Suprapubic skin (tissue), 4 donors: ENCODE results near the gene HNRNPM. TPM values are rescaled to one million over a fixed set of nuclear protein-coding genes. Genes with fewer than 3 reads are reported as not detected.
"Not testable (repeated sequence)": the region's sequence is repeated elsewhere in the genome, so short reads cannot be mapped to it uniquely, and the experiment has no call there.

Source experiments
- DNase-seq, 2 donors: peaks; one replicate each; pipeline ENCODE4 v3.0.0-alpha.2; 2019; ENCODE audit warnings: low spot score in 2 of 2
- H3K27ac ChIP-seq: fragments of 200-600 bp; sonication (generic); one replicate; pipeline ENCODE4 v1.5.1; 2019
- H3K27me3 ChIP-seq: fragments of 200-600 bp; sonication (generic); one replicate; pipeline ENCODE4 v1.5.1; 2019
- H3K36me3 ChIP-seq: fragments of 200-600 bp; sonication (generic); one replicate; pipeline ENCODE4 v1.5.1; 2019
- H3K4me1 ChIP-seq: fragments of 200-600 bp; sonication (generic); one replicate; pipeline ENCODE4 v1.5.1; 2019
- H3K4me3 ChIP-seq: fragments of 200-600 bp; sonication (generic); one replicate; pipeline ENCODE4 v1.5.1; 2019; ENCODE audit warnings: mild to moderate bottlenecking
- H3K9me3 ChIP-seq: fragments of 200-600 bp; sonication (generic); one replicate; pipeline ENCODE4 v1.5.1; 2019
- EP300 ChIP-seq: sonication (generic); formaldehyde crosslinking; IDR thresholded peaks from one replicate; pipeline ENCODE4 v1.6.1; 2017; ENCODE audit warnings: antibody characterized with exemption
- POLR2A ChIP-seq, 2 donors: fragments of 450-650 bp; IDR thresholded peaks; one replicate each; pipeline ENCODE4 v1.6.1; 2017; ENCODE audit warnings: antibody characterized with exemption in 2 of 2, mild to moderate bottlenecking in 2 of 2, moderate library complexity in 2 of 2
- POLR2AphosphoS5 ChIP-seq, 3 donors: sonication (generic); formaldehyde crosslinking; IDR thresholded peaks; one replicate each; pipeline ENCODE4 v1.6.1; 2017; ENCODE audit warnings: antibody characterized with exemption in 3 of 3
- WGBS: methylation state at CpG from one replicate; pipeline ENCODE4 v1.1.5; 2018; 5-methylcytosine and 5-hydroxymethylcytosine counted together
- total RNA-seq, 4 donors: library from RNA; depleted of rRNA; stranded (reverse); fragments of >200 nt; gene quantifications; one replicate each; pipeline ENCODE4 v1.1.0, GENCODE V29; 2016
- TF ChIP-seq, protein P1 (sequence below), 2 donors: fragments of 200-600 bp in 1 of 2; fragments of 450-650 bp in 1 of 2; sonication (generic) in 1 of 2; IDR thresholded peaks; one replicate each; pipeline ENCODE4 v1.5.1; 2016 to 2019; ENCODE audit warnings: antibody characterized with exemption in 2 of 2, mild to moderate bottlenecking in 1 of 2, moderate library complexity in 1 of 2

HNRNPM gene
- total RNA-seq, 4 donors from 2014 or later = 85.5 to 128 (median 121) TPM

- Histone ChIP-seq H3K36me3 (no peaks in the 10 kb centered on the region), H3K4me1 (peaks cover 33% of the 10 kb centered on the region), H3K9me3 (no peaks in the 10 kb centered on the region), H3K4me3 (peak overlapping the region; percentile 81), H3K27me3 (no peaks in the 10 kb centered on the region), H3K27ac (peak overlapping the region; percentile 67)
- WGBS = 21% methylated on average over 3 of the region's 3 CpGs
- no peak for DNase-seq
- TF ChIP-seq POLR2A (IDR thresholded peaks at IDR 0.05) (no peak), EP300 (no peak), POLR2AphosphoS5 (IDR thresholded peaks at IDR 0.05) (no peak)
- TF ChIP-seq, protein P1, sequence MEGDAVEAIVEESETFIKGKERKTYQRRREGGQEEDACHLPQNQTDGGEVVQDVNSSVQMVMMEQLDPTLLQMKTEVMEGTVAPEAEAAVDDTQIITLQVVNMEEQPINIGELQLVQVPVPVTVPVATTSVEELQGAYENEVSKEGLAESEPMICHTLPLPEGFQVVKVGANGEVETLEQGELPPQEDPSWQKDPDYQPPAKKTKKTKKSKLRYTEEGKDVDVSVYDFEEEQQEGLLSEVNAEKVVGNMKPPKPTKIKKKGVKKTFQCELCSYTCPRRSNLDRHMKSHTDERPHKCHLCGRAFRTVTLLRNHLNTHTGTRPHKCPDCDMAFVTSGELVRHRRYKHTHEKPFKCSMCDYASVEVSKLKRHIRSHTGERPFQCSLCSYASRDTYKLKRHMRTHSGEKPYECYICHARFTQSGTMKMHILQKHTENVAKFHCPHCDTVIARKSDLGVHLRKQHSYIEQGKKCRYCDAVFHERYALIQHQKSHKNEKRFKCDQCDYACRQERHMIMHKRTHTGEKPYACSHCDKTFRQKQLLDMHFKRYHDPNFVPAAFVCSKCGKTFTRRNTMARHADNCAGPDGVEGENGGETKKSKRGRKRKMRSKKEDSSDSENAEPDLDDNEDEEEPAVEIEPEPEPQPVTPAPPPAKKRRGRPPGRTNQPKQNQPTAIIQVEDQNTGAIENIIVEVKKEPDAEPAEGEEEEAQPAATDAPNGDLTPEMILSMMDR (IDR thresholded peaks at IDR 0.05) = no peak
Measured at GRCh38 chr19:8413629-8413995, 31.2 kb upstream of the HNRNPM start.

DNA sequence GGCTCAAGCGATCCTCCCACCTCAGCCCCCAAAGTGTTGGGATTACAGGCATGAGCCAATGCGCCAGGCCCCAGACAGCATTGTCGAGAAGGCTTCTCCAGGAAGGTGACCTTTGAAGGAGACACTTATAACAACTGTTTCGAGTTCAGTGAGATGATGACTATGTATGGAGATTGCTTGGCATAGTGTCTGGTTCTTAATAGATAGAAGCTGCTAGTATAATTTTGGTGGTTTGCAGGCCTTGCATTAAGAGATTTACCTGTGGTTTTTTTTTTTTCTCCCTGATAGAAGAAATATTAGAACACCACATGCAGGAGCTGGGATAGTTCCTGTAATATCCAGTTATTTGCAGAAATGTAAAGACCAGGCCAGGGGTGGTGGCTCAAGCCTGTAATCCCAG, 28.0 kb upstream of the HNRNPM start:
- WGBS = 88% methylated on average over 4 of the region's 4 CpGs
- no peaks in the 10 kb centered on the region for H3K27me3 ChIP-seq
- no peak overlapping the region for H3K4me3 ChIP-seq
- H3K4me1 ChIP-seq = peaks cover 33% of the 10 kb centered on the region
- TF ChIP-seq, protein P1 (IDR thresholded peaks at IDR 0.05) = no peak
- TF ChIP-seq POLR2A (IDR thresholded peaks at IDR 0.05) = no peak
- TF ChIP-seq POLR2AphosphoS5 (IDR thresholded peaks at IDR 0.05) = no peak
- TF ChIP-seq EP300 = no peak
- H3K27ac ChIP-seq = no peak overlapping the region
- no peaks in the 10 kb centered on the region for H3K9me3 ChIP-seq
- H3K36me3 ChIP-seq = peaks cover 4% of the 10 kb centered on the region
- DNase-seq = no peak

DNA sequence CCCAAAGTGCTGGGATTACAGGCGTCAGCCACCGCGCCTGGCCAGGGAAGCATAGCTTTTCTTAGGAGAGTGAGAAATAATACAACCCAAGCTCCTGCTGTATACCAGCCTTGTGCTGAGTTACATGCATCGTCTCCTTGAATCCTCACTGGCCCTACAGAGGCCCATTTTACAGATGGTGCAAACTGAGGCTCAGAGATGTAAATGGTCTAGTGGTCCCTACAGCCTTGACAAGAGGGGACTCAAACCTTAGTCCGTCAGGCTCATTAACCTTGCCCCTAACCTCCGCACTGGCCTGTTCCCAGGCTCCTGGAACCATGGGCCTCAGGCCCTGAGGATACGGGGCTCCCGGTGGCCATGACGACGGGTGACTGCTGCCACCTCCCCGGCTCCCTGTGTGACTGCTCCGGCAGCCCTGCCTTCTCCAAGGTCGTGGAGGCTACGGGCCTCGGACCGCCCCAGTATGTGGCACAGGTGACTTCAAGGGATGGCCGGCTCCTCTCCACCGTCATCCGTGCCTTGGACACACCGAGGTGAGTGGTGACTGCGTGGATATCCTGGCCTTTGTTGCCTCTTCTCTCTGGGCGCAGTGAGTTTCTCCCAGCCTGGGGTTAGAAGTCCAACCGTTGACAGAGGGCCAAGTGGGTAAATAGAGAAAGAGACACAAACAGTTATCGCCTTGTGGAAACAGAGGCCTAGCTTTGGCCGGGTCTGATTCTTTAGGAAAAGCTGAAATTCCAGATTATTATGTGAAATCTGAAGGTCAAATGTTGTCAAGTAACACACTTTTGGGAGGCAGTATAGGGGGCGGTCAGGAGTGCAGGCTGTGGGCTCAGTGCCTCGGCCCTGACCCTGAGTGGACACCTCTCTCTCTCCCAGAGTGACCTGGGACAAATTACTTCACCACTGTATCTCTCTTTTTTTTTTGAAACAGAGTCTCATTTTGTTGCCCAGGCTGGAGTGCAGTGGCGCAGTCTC, 23.0 kb upstream of the HNRNPM start:
- Histone ChIP-seq H3K27me3 (no peaks in the 10 kb centered on the region), H3K36me3 (peaks cover 15% of the 10 kb centered on the region), H3K27ac (no peak overlapping the region), H3K4me1 (peaks cover 25% of the 10 kb centered on the region), H3K4me3 (no peak overlapping the region), H3K9me3 (no peaks in the 10 kb centered on the region)
- WGBS = 93% methylated on average over 22 of the region's 28 CpGs
- DNase-seq = no peak
- TF ChIP-seq POLR2AphosphoS5 (IDR thresholded peaks at IDR 0.05) = no peak
- TF ChIP-seq EP300 = no peak
- TF ChIP-seq, protein P1 (IDR thresholded peaks at IDR 0.05) = no peak
- TF ChIP-seq POLR2A (IDR thresholded peaks at IDR 0.05) = no peak

- peak overlapping the region; percentile 15 for H3K4me3 ChIP-seq
- no peaks in the 10 kb centered on the region for H3K27me3 ChIP-seq
- TF ChIP-seq, protein P1 (IDR thresholded peaks at IDR 0.05) = no peak
- TF ChIP-seq POLR2AphosphoS5 (IDR thresholded peaks at IDR 0.05) = peak in 2 of 3 donors; percentile 75 to 84
- peaks cover 19% of the 10 kb centered on the region for H3K4me1 ChIP-seq
- WGBS = 22% methylated on average over 9 of the region's 9 CpGs
- DNase-seq = peak; percentile 93 to 96
- peaks cover 26% of the 10 kb centered on the region for H3K36me3 ChIP-seq
- no peaks in the 10 kb centered on the region for H3K9me3 ChIP-seq
- peak overlapping the region; percentile 86 for H3K27ac ChIP-seq
Measured at GRCh38 chr19:8423817-8424223, 21.0 kb upstream of the HNRNPM start.

- WGBS = 96% methylated on average over 6 of the region's 6 CpGs
- Histone ChIP-seq H3K36me3 (peaks cover 30% of the 10 kb centered on the region), H3K4me1 (peaks cover 19% of the 10 kb centered on the region)
- not testable (repeated sequence) for H3K4me3 ChIP-seq, H3K27ac ChIP-seq, H3K27me3 ChIP-seq, H3K9me3 ChIP-seq, DNase-seq
Measured at GRCh38 chr19:8425331-8425730, 19.4 kb upstream of the HNRNPM start.
